Measurements from ENCODE around the gene C2.
"Not testable (repeated sequence)": the region's sequence is repeated elsewhere in the genome, so short reads cannot be mapped to it uniquely, and the experiment has no call there.

C2 gene

GRCh38 chr6:31899882-31900722 lies 27.4 kb upstream of the C2 start:
- no peak for DNase-seq

GRCh38 chr6:31900917-31901414 lies 26.6 kb upstream of the C2 start:
- DNase-seq: no peak

DNA sequence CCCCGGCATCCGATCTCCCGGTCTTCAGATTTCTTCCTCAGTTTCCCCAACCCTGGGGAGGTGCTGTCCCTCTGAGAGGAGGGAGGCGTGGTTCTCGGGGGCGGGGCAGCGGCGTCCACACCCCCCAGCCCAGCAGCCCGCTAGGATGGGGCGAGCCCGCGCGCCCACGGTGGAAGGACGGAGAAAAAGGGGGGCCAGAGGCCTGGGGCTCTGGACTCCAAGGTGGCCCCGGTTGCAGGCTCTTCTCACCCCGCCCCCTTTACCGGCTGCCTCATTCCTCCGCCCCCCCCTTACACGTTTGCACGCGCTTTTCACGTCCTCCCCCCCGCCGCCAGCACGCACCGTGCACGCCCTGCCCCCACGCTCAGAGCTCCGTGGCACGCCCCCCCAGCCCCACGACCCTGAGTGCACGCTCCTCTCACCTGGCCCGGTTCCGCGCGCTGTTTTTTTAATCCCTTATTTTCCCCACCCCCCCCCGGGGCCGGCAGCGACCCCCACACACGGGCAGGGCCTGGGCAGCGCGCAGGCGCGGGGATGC lies 26.0 kb upstream of the C2 start:
- no peak for DNase-seq

DNA sequence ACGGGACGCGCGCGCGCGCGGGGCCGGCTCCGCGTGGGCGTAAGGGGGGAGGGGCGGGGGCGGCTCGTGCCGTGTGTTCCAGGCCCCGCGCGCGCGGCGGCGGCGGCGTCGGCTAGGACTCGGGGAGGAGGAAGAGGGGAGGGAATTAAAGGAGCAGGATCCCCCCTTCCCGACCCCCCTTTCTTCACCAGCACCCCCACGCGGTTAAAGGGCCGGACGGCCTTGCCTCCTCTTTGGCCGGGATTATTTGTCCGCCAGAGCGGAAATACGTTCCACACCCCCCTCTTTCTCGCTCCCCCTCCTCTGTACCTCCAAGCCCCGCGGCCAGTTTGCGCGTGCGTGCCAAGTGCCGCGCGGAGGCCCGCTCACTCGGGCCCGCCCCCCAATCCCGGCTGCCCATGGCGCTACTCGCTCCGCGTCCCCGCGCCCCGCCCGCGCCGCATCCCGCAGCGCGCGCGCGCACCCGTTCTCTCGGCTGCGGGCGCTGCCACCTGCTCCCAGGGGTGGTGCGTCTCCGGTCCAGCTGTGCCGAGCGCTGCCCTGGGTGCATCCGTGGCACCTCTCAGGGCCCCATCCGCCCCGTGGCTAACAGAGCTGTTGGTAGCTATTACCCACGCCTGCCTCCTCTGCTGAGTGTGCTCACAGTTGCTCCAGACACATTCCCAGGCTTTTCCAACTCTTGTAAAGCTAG lies 25.4 kb upstream of the C2 start, which contains the start of gene ZBTB12:
Gene ZBTB12 (minus strand): TSS at position 134 of the 691 bp plus-strand sequence. CDS start 781 bp downstream, outside the sequence.
- DNase-seq: no peak

DNA sequence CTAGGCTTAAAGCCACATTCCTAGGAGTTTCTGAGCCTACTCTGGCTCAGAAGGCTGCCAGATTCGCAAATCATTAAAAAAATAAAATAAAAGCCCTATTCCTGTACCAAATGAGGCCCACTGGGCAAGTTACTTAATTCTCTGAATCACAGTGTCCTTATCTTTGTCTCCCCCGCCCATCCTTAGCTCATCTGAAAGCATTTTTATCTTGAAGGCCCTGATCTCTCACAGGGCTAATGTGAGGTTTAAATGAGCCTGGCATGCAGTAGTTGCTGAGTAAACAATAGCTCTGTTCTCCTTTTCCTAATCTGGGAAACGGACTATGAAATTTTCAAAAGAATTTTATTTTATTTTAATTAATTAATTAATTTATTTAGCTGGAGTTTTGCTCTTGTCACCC lies 23.6 kb upstream of the C2 start:
- no peak for DNase-seq

DNA sequence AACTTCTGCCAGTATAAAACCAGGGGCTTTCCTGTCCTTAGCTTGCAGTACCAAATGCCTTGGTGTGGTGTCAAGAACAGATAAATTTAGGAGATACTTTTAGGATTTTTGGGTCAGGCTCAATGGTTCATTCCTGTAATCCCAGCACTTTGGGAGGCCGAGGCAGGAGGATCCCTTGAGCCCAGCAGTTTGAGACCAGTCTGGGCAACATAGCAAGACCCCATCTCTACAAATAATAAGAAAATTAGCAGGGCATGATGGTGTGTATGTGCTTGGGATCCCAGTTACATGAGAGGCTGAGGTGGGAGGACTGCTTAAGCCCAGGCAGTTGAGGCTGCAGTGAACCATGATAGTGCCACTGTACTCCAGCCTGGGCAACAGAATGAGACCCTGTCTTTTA lies 22.5 kb upstream of the C2 start:
- no peak for DNase-seq

GRCh38 chr6:31906122-31906521 lies 21.4 kb upstream of the C2 start:
- DNase-seq: no peak

DNA sequence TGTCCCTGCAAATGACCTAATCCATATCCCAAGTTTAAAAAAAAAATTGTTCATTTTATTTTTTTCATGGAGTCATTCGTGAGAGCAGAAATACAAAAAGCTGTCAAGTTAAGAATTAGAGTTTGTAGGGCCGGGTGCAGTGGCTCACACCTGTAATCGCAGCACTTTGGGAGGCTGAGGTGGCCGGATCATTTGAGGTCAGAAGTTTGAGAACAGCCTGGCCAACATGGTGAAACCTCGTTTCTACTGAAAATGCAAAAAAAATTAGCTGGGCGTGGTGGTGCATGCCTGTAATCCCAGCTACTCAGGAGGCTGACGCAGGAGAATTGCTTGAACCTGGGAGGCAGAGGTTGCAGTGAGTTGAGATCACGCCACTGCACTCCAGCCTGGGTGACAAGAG lies 20.8 kb upstream of the C2 start:
- not testable (repeated sequence) for DNase-seq

DNA sequence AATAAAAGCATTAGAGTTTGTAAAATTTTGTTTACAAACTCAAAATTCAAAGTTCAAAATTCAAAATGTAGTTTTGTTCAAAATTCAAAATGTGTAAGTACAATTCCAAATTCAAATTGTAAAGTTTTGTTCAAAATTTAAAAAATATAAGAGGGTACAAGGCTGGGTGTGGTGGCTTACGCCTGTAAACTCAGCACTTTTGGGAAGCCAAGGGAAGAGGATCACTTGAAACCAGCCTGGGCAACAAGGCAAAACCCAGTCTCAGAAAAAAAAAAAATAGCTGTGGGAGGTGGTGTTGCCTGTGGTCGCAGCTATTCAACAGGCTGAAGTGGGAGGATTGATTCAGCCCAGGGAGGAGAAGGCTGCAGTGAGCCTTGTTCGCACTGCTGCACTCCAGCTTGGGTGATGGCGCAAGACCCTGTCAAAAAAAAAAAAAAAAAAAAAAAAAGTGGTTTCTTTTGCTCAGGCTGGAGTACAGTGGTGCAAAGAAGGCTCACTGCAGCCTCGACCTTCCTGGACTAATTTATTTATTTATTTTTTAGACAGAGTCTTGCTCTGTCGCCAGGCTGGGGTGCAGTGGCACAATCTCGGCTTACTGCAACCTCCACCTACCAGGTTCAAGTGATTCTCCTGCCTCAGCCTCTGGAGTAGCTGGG lies 20.2 kb upstream of the C2 start:
- no peak for DNase-seq

- not testable (repeated sequence) for DNase-seq
Measured at GRCh38 chr6:31908255-31908654, 19.3 kb upstream of the C2 start.

GRCh38 chr6:31908791-31909190 lies 18.7 kb upstream of the C2 start:
- no peak for DNase-seq

- not testable (repeated sequence) for DNase-seq
Measured at GRCh38 chr6:31909298-31909697, 18.2 kb upstream of the C2 start.

GRCh38 chr6:31911826-31912585 lies 15.5 kb upstream of the C2 start:
- no peak for DNase-seq

DNA sequence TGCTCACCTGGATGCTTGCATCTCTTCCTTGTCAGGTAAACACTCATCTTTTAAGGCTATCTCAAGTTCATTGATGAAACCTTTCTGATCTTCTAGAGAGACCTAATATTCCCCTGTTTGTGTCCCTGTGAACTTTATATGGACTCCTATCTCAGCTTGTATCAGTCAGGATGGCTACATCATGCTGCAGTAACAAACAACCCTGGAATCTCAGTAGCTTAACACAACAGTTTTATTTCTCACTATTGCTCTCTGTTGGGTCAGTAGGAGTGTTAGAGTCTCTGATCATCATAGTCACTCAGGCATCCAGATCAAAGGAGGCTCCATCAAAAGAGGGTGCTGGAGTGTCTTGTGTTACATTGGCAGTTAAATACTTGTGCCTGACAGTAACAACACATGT lies 12.2 kb upstream of the C2 start:
- DNase-seq: no peak

- DNase-seq: no peak
Measured at GRCh38 chr6:31915756-31916155, 11.8 kb upstream of the C2 start.

- no peak for DNase-seq
Measured at GRCh38 chr6:31918069-31918720, 9.3 kb upstream of the C2 start.

DNA sequence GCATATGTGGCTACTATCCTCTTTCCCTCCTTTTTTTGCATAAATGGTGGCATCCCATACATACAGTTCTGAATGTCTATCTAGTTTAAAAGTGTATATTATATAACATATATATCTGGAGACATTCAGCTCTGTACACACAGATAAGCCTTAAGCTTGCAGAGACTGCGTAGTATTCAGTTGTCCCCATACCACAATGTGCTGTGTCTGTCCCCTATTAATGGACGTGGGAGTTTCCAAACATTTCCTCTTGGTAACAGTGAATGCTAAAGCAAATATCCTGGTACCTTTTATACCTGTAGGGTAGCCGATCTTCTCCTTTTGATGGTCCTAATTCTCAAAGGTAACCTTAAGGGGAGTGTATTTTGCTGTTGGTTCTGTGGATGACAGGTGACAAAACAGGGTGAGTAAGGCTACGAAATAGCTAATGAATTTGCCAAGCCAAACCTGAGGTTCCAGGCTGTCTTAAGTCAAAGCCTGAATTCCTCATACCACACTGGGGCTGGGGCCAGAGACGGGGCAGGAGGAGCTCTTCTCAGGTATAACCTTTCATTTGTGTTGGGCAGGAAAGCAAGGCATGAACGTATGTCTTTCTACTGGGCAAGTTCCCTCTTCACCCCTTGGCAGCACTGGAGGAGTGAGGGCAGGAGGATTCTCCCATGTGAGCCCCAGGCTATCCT lies 7.8 kb upstream of the C2 start:
- no peak for DNase-seq

GRCh38 chr6:31920811-31921210 lies 6.7 kb upstream of the C2 start:
- DNase-seq: no peak

GRCh38 chr6:31922942-31923341 lies 4.6 kb upstream of the C2 start:
- no peak for DNase-seq

- no peak for DNase-seq
Measured at GRCh38 chr6:31927863-31928671, 550 bp downstream of the C2 start.

DNA sequence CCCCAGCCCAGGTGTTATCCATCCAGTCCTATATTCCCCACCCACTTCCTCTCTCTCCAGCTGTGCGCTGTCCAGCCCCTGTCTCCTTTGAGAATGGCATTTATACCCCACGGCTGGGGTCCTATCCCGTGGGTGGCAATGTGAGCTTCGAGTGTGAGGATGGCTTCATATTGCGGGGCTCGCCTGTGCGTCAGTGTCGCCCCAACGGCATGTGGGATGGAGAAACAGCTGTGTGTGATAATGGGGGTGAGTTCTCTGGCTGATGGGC lies 1.1 kb downstream of the C2 start:
- DNase-seq: no peak
